ENCODE measurements around the gene ZNF444.

GRCh38 chr19:56133858-56134653 lies 7.0 kb upstream of the ZNF444 start:
- no peak for TF ChIP-seq YY1 (IDR thresholded peaks at IDR 0.05; ENCODE audit: insufficient read depth, insufficient read length)
- no peak for TF ChIP-seq SUZ12 (IDR thresholded peaks at IDR 0.05; ENCODE audit: extremely low read depth, insufficient read depth, insufficient read length)
- TF ChIP-seq ZNF274 (IDR thresholded peaks at IDR 0.05; ENCODE audit: low read depth, low read length): no peak
